RWPE2 (cell line): Measurements from ENCODE around the gene DAGLA.

Source experiments
- ATAC-seq: fragments of 200-7000 bp; cut with Tn5 transposase; 3 replicates; pipeline ENCODE4 v1.9.1; 2021; ENCODE audit warnings: low read depth
- DNase-seq: peaks from one replicate; pipeline ENCODE4 v3.0.0-alpha.2; 2020; ENCODE audit warnings: low spot score
- H3K27ac ChIP-seq: fragments of 450-650 bp; 2 replicates; pipeline ENCODE4 v1.5.1; 2017; ENCODE audit warnings: mild to moderate bottlenecking; ENCODE audit not compliant: poor library complexity, severe bottlenecking
- H3K27me3 ChIP-seq: fragments of 250-450 bp; sonication (Bioruptor Pico); 2 replicates; pipeline ENCODE4 v1.5.1; 2021; ENCODE audit warnings: mild to moderate bottlenecking, moderate library complexity; ENCODE audit not compliant: insufficient read depth, poor library complexity, severe bottlenecking
- H3K36me3 ChIP-seq: fragments of 250-450 bp; sonication (Bioruptor Pico); 2 replicates; pipeline ENCODE4 v1.5.1; 2020; ENCODE audit warnings: low read depth, mild to moderate bottlenecking, moderate library complexity
- H3K4me1 ChIP-seq: fragments of 250-450 bp; sonication (Bioruptor Pico); 2 replicates; pipeline ENCODE4 v1.5.1; 2021; ENCODE audit warnings: mild to moderate bottlenecking, moderate library complexity; ENCODE audit not compliant: insufficient read depth, poor library complexity, severe bottlenecking
- H3K4me3 ChIP-seq: fragments of 250-450 bp; sonication (Bioruptor Pico); 2 replicates; pipeline ENCODE4 v1.5.1; 2021; ENCODE audit warnings: mild to moderate bottlenecking, moderate library complexity; ENCODE audit not compliant: severe bottlenecking
- H3K9me3 ChIP-seq: fragments of 250-450 bp; sonication (Bioruptor Pico); 2 replicates; pipeline ENCODE4 v1.5.1; 2021; ENCODE audit warnings: mild to moderate bottlenecking, moderate library complexity; ENCODE audit not compliant: severe bottlenecking
- CTCF ChIP-seq: fragments of 450-650 bp; IDR thresholded peaks from one replicate; pipeline ENCODE4 v1.5.1; 2017; ENCODE audit warnings: mild to moderate bottlenecking, moderate library complexity; ENCODE audit not compliant: poor library complexity, severe bottlenecking

DAGLA gene

GRCh38 chr11:61750631-61751273 lies 70.6 kb downstream of the DAGLA start:
- Histone ChIP-seq H3K27me3 (peaks cover 5% of the 10 kb centered on the region), H3K4me3 (no peak overlapping the region), H3K27ac (no peak overlapping the region), H3K9me3 (no peaks in the 10 kb centered on the region), H3K36me3 (no peaks in the 10 kb centered on the region), H3K4me1 (no peaks in the 10 kb centered on the region)
- no peak for TF ChIP-seq CTCF
- DNase-seq (no peak), ATAC-seq (no peak)

GRCh38 chr11:61751384-61751783 lies 71.2 kb downstream of the DAGLA start:
- no peak for TF ChIP-seq CTCF
- no peak overlapping the region for H3K27ac ChIP-seq
- DNase-seq (no peak), ATAC-seq (no peak)
- H3K4me1 ChIP-seq = no peaks in the 10 kb centered on the region
- no peaks in the 10 kb centered on the region for H3K9me3 ChIP-seq
- peaks cover 5% of the 10 kb centered on the region for H3K27me3 ChIP-seq
- H3K4me3 ChIP-seq = no peak overlapping the region
- H3K36me3 ChIP-seq = no peaks in the 10 kb centered on the region

- DNase-seq (no peak), ATAC-seq (peak; percentile 41)
- Histone ChIP-seq H3K4me1 (peaks cover 2% of the 10 kb centered on the region), H3K36me3 (no peaks in the 10 kb centered on the region), H3K27ac (no peak within 1 kb of the TSS), H3K4me3 (peak within 1 kb of the TSS; percentile 39), H3K27me3 (peaks cover 5% of the 10 kb centered on the region), H3K9me3 (no peaks in the 10 kb centered on the region)
- TF ChIP-seq CTCF = peak; percentile 75
These were observed 72.1 kb downstream of the DAGLA start, which contains the start of gene MYRF for GRCh38 chr11:61752117-61752924. MYRF (plus strand) TSS chr11:61752636; CDS start chr11:61752745, 109 bp downstream.

GRCh38 chr11:61752925-61753521 lies 72.8 kb downstream of the DAGLA start:
- Histone ChIP-seq H3K4me1 (peaks cover 2% of the 10 kb centered on the region), H3K4me3 (peak overlapping the region; percentile 39), H3K36me3 (no peaks in the 10 kb centered on the region), H3K9me3 (no peaks in the 10 kb centered on the region), H3K27ac (no peak overlapping the region), H3K27me3 (peaks cover 5% of the 10 kb centered on the region)
- DNase-seq (no peak), ATAC-seq (no peak)
- no peak for TF ChIP-seq CTCF
